HepG2 (cell line): Measurements from ENCODE around the gene KIF13A. TPM values are rescaled to one million over a fixed set of nuclear protein-coding genes. Genes with fewer than 3 reads are reported as not detected.

Experiments used
- ATAC-seq: fragments of 200-7000 bp; cut with Tn5 transposase; 3 replicates; pipeline ENCODE4 v1.9.1; 2020; ENCODE audit warnings: mild to moderate bottlenecking, moderate library complexity
- BruUV-seq: library from RNA; stranded (reverse); fragments of 400-500 nt; replicated peaks from 2 replicates; lab custom pipeline; 2021; lab: Mats Ljungman, UMichigan
- CTCF ChIA-PET: fragments of 300-600 bp; formaldehyde crosslinking; extraction: SDS; loops from one replicate; lab custom pipeline; 2021; ENCODE audit warnings: low total read pairs, inconsistent platforms, low intra/inter-chr PET ratio; lab: Yijun Ruan, JAX
- POLR2A ChIA-PET: fragments of 350-600 bp; sonication (Branson Sonifier 250); formaldehyde crosslinking; loops from one replicate; lab custom pipeline; 2020; ENCODE audit warnings: antibody characterized with exemption, inconsistent platforms; lab: Yijun Ruan, JAX
- DNase-seq: peaks from one replicate; pipeline ENCODE4 v3.0.0-alpha.2; 2015; ENCODE audit warnings: low spot score
- FAIRE-seq: peaks from 3 replicates; lab custom pipeline; 2011; peaks lifted over from hg19 to GRCh38; lab: Jason Lieb, UNC
- H2AFZ ChIP-seq: one replicate; pipeline ENCODE4 v1.6.1; 2011; ENCODE audit warnings: low read length, inconsistent platforms
- H3K27ac ChIP-seq: fragments of 300-600 bp; 3 replicates; pipeline ENCODE4 v1.8.0; 2011; ENCODE audit warnings: mixed run types, mild to moderate bottlenecking, mixed read lengths, low read length, inconsistent platforms; ENCODE audit not compliant: insufficient read depth; ENCODE audit errors: extremely low read length
- H3K27me3 ChIP-seq, 2 experiments: fragments of 200-600 bp in 1 of 2; 2 replicates in 1 of 2; 3 replicates in 1 of 2; pipeline versions ENCODE4 v1.6.0 to v1.8.0; 2011; ENCODE audit warnings: low read length in 2 of 2, mild to moderate bottlenecking in 2 of 2, moderate library complexity in 2 of 2, inconsistent platforms in 1 of 2; ENCODE audit not compliant: insufficient read depth in 2 of 2, control insufficient read depth in 1 of 2
- H3K36me3 ChIP-seq, 2 experiments: fragments of 200-600 bp in 1 of 2; replicated peaks in 1 of 2; 2 replicates in 1 of 2; 3 replicates in 1 of 2; pipeline versions ENCODE4 v1.5.1 to v1.8.0; 2011; ENCODE audit warnings: low read length in 2 of 2, inconsistent platforms in 1 of 2; ENCODE audit not compliant: insufficient read depth in 2 of 2, control insufficient read depth in 1 of 2
- H3K4me1 ChIP-seq: 2 replicates; pipeline ENCODE4 v1.5.1; 2012; ENCODE audit warnings: low read length, inconsistent platforms; ENCODE audit not compliant: insufficient read depth
- H3K4me2 ChIP-seq: 2 replicates; pipeline ENCODE4 v1.6.0; 2011; ENCODE audit warnings: low read depth, low read length, inconsistent platforms
- H3K4me3 ChIP-seq, 3 experiments: fragments of 200-600 bp in 1 of 3; sonication (generic), shearing (Covaris generic) in 1 of 3; replicated peaks in 1 of 3; 2 replicates each; pipeline ENCODE4 v1.5.1; 2011 to 2016; ENCODE audit warnings: low read length in 3 of 3, inconsistent platforms in 2 of 3, low read depth in 2 of 3, mild to moderate bottlenecking in 2 of 3, control low read depth in 1 of 3, mixed read lengths in 1 of 3; ENCODE audit not compliant: insufficient read depth in 1 of 3
- H3K79me2 ChIP-seq: one replicate; pipeline ENCODE4 v1.6.1; 2011; ENCODE audit warnings: low read length, inconsistent platforms; ENCODE audit not compliant: insufficient read depth
- H3K9ac ChIP-seq: 2 replicates; pipeline ENCODE4 v1.6.0; 2011; ENCODE audit warnings: mild to moderate bottlenecking, low read depth, low read length, inconsistent platforms; ENCODE audit not compliant: insufficient read depth
- H3K9me3 ChIP-seq: 2 replicates; pipeline ENCODE4 v1.5.1; 2012; ENCODE audit warnings: mild to moderate bottlenecking, low read length
- H4K20me1 ChIP-seq: 2 replicates; pipeline ENCODE4 v1.6.0; 2011; ENCODE audit warnings: inconsistent platforms, mild to moderate bottlenecking, low read length, moderate library complexity; ENCODE audit not compliant: insufficient read depth
- FOXM1 ChIP-seq: sonication (generic); formaldehyde crosslinking; IDR thresholded peaks from 2 replicates; pipeline ENCODE4 v1.5.0; 2020; ENCODE audit warnings: missing genetic modification reagents
- GABPA ChIP-seq, 2 experiments: IDR thresholded peaks; 2 replicates each; pipeline ENCODE4 v1.6.1; 2011 to 2016; ENCODE audit warnings: low read depth in 2 of 2, low read length in 1 of 2, missing biosample characterization in 1 of 2, missing genetic modification characterization in 1 of 2
- KIAA2018 ChIP-seq: sonication (generic); formaldehyde crosslinking; IDR thresholded peaks from 2 replicates; pipeline ENCODE4 v1.5.0; 2020; ENCODE audit warnings: mild to moderate bottlenecking, missing genetic modification reagents, borderline replicate concordance
- NCOR1 ChIP-seq: fragments of 200-600 bp; sonication (generic); IDR thresholded peaks from 2 replicates; pipeline ENCODE4 v1.7.0; 2017; ENCODE audit warnings: antibody characterized with exemption, low read length, borderline replicate concordance
- PPARG ChIP-seq: conservative IDR thresholded peaks from 2 replicates; pipeline ENCODE4 v1.6.1; 2016; ENCODE audit warnings: missing biosample characterization, missing genetic modification reagents
- TIGD3 ChIP-seq: sonication (generic); formaldehyde crosslinking; IDR thresholded peaks from 2 replicates; pipeline ENCODE4 v1.5.1; 2020; ENCODE audit warnings: mild to moderate bottlenecking, missing genetic modification reagents, borderline replicate concordance
- ZNF20 ChIP-seq: sonication (generic); formaldehyde crosslinking; IDR thresholded peaks from 2 replicates; pipeline ENCODE4 v1.4.0; 2020; ENCODE audit warnings: mild to moderate bottlenecking, moderate library complexity, missing genetic modification reagents
- ZNF224 ChIP-seq: sonication (generic); formaldehyde crosslinking; IDR thresholded peaks from 2 replicates; pipeline ENCODE4 v1.5.0; 2020; ENCODE audit warnings: mild to moderate bottlenecking, missing genetic modification reagents
- ZNF24 ChIP-seq: fragments of 450-650 bp; IDR thresholded peaks from 2 replicates; pipeline ENCODE4 v1.6.1; 2017; ENCODE audit warnings: antibody characterized with exemption, mild to moderate bottlenecking
- ZNF34 ChIP-seq: sonication (generic); formaldehyde crosslinking; IDR thresholded peaks from 2 replicates; pipeline ENCODE4 v1.4.0; 2020; ENCODE audit warnings: mild to moderate bottlenecking, missing genetic modification reagents, borderline replicate concordance
- ZNF639 ChIP-seq: conservative IDR thresholded peaks from 2 replicates; pipeline ENCODE4 v1.6.1; 2018; ENCODE audit warnings: missing genetic modification reagents
- ZNF891 ChIP-seq: sonication (generic); formaldehyde crosslinking; IDR thresholded peaks from 2 replicates; pipeline ENCODE4 v1.5.0; 2020; ENCODE audit warnings: mild to moderate bottlenecking, missing genetic modification reagents
- ZSCAN20 ChIP-seq: sonication (generic); formaldehyde crosslinking; IDR thresholded peaks from 2 replicates; pipeline ENCODE4 v1.4.0; 2020; ENCODE audit warnings: missing genetic modification reagents, mild to moderate bottlenecking, borderline replicate concordance
- WGBS: methylation state at CpG from one replicate; pipeline ENCODE4 v1.1.6; 2017; ENCODE audit warnings: low lambda C conversion rate; 5-methylcytosine and 5-hydroxymethylcytosine counted together
- in situ Hi-C: cut with HindIII; loops from 2 replicates; pipeline ENCODE4 v1.10.0; 2017; ENCODE audit warnings: low pct_unique_long_range_greater_than_20kb; ENCODE audit not compliant: extremely low pct_ligation_motif_present
- intact Hi-C: fragments of 100-400 bp; cut with micrococcal nuclease; formaldehyde crosslinking; loops from one replicate; pipeline ENCODE4 v1.10.0; 2022; ENCODE audit not compliant: unreplicated experiment
- polyA plus RNA-seq, 8 experiments: library from polyadenylated mRNA; depleted of rRNA in 3 of 8; stranded (reverse) in 7 of 8; unstranded in 1 of 8; fragments of >200 nt; fragmentation: Illumina TruSeq in 4 of 8; extraction: Trizol in 4 of 8; gene quantifications; 2 replicates each; pipeline versions ENCODE4 v1.2.1 to v1.2.3, GENCODE V29; 2011 to 2016; ENCODE audit warnings: low read depth in 4 of 8, missing spikeins in 1 of 8, mixed read lengths in 1 of 8; ENCODE audit not compliant: insufficient read depth in 1 of 8
- total RNA-seq, 5 experiments: library from RNA; depleted of rRNA; stranded (reverse); fragments of >200 nt; fragmentation: Illumina TruSeq; extraction: Trizol; gene quantifications; 2 replicates each; pipeline ENCODE4 v1.2.3, GENCODE V29; 2016; ENCODE audit warnings: low read depth in 1 of 5

The KIF13A gene
- total and polyA plus RNA-seq, 2 of the 13 experiments (the other 11 are each of a cell fraction or from before 2014, with no cell fraction given): 21.1 to 37.2 TPM

DNA sequence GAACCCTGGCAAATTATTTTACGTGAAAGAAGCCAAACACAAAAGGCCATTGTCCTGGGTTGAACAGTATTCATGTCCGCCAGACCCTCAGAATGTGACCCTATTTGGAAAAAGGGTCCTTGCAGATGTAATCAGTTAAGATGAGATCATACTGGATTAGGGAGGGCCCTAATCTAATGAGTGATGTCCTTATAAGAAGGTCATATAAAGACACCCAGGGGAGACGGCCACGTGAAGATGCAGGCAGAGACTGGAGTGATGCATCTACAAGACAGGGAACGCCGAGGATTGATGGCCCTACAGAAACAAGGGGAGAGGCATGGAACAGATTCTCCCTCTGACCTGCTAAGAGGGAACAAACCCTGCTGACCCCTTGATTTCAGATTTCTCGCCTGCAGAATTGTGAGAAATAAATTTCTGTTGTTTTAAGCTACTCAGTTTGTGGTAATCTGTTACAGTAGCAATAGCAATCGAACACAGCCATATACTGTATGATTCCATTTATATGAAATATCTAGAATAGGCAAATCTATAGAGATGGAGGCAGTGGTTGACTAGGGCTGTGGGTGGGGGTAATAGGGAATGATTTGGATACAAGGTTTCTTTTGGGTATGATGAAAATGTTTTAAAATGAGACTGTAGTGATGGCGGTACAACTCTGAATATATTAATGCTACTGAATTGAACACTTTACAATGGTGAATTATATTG, 147.8 kb downstream of the KIF13A start:
- Histone ChIP-seq H3K9me3 (no peaks in the 10 kb centered on the region), H3K27ac (no peak overlapping the region), H4K20me1 (no peaks in the 10 kb centered on the region), H3K4me3 (no peak overlapping the region), H3K9ac (no peak overlapping the region), H3K4me1 (no peaks in the 10 kb centered on the region), H2AFZ (no peak overlapping the region), H3K27me3 (no peaks in the 10 kb centered on the region), H3K36me3 (peaks cover 2 to 22% of the 10 kb centered on the region in 2 experiments; a peak in 4 of 5 replicates), H3K4me2 (no peak overlapping the region), H3K79me2 (no peaks in the 10 kb centered on the region)
- no peak for FAIRE-seq
- intact Hi-C loops: no loop called here
- BruUV-seq: no TSS peak
- 95% methylated on average over 9 of the region's 9 CpGs for WGBS
- ChIA-PET CTCF (no interaction called here), POLR2A (no interaction called here)
- in situ Hi-C loops: loop anchor here (10.0 kb wide), 1 partner anchor 285 kb away; the partner anchor contains the start of gene NHLRC1
- ATAC-seq: no peak
- DNase-seq: no peak
- TF ChIP-seq ZSCAN20 (CRISPR knock-in tag) (no peak), ZNF20 (CRISPR knock-in tag) (no peak), PPARG (CRISPR knock-in tag) (no peak), ZNF639 (CRISPR knock-in tag) (no peak), GABPA (IDR thresholded peaks at IDR 0.05; ENCODE audit: low read depth, low read length) (no peak), GABPA (CRISPR knock-in tag; IDR thresholded peaks at IDR 0.05; ENCODE audit: low read depth) (no peak), ZNF24 (no peak), ZNF34 (no peak), ZNF224 (no peak), FOXM1 (CRISPR knock-in tag) (no peak), NCOR1 (no peak), TIGD3 (CRISPR knock-in tag) (no peak), KIAA2018 (CRISPR knock-in tag) (no peak), ZNF891 (CRISPR knock-in tag) (no peak)
